ENCODE data around the gene GPR84.

GRCh38 chr12:54356228-54356627 lies 8.1 kb downstream of the GPR84 start:
- TF ChIP-seq EZH2 (IDR thresholded peaks at IDR 0.05; ENCODE audit: borderline replicate concordance, insufficient read depth, low read depth, low read length, poor library complexity, severe bottlenecking): no peak
- TF ChIP-seq, protein P1, sequence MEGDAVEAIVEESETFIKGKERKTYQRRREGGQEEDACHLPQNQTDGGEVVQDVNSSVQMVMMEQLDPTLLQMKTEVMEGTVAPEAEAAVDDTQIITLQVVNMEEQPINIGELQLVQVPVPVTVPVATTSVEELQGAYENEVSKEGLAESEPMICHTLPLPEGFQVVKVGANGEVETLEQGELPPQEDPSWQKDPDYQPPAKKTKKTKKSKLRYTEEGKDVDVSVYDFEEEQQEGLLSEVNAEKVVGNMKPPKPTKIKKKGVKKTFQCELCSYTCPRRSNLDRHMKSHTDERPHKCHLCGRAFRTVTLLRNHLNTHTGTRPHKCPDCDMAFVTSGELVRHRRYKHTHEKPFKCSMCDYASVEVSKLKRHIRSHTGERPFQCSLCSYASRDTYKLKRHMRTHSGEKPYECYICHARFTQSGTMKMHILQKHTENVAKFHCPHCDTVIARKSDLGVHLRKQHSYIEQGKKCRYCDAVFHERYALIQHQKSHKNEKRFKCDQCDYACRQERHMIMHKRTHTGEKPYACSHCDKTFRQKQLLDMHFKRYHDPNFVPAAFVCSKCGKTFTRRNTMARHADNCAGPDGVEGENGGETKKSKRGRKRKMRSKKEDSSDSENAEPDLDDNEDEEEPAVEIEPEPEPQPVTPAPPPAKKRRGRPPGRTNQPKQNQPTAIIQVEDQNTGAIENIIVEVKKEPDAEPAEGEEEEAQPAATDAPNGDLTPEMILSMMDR (IDR thresholded peaks at IDR 0.05): no peak
